WTC11 (cell line): ENCODE data around the gene CHKB. TPM values are rescaled to one million over a fixed set of nuclear protein-coding genes. Genes with fewer than 3 reads are reported as not detected.

Experiments used
- ATAC-seq: fragments of 200-7000 bp; cut with Tn5 transposase; 2 replicates; pipeline ENCODE4 v1.10.0; 2021; ENCODE audit warnings: mild to moderate bottlenecking, moderate library complexity
- CTCF ChIA-PET: fragments of 300-600 bp; sonication (Branson Sonifier 250); formaldehyde crosslinking; loops from one replicate; lab custom pipeline; 2021; ENCODE audit warnings: antibody characterized with exemption; lab: Charles Lee
- POLR2A ChIA-PET: fragments of 350-600 bp; sonication (Branson Sonifier 250); formaldehyde crosslinking; loops from one replicate; lab custom pipeline; 2021; ENCODE audit warnings: antibody characterized with exemption; lab: Charles Lee
- DNase-seq: peaks from one replicate; pipeline ENCODE4 v3.0.0; 2021; ENCODE audit warnings: low spot score
- H3K27ac Mint-ChIP-seq: 2 replicates; pipeline ENCODE4 v1.8.0; 2021; ENCODE audit warnings: mixed read lengths
- H3K27me3 Mint-ChIP-seq: 2 replicates; pipeline ENCODE4 v1.8.0; 2021; ENCODE audit warnings: low read depth, mild to moderate bottlenecking, moderate library complexity, mixed read lengths
- H3K36me3 Mint-ChIP-seq: 2 replicates; pipeline ENCODE4 v1.8.0; 2021; ENCODE audit warnings: mixed read lengths
- H3K4me1 Mint-ChIP-seq: 2 replicates; pipeline ENCODE4 v1.8.0; 2022; ENCODE audit warnings: mixed read lengths
- H3K4me3 Mint-ChIP-seq: 2 replicates; pipeline ENCODE4 v1.8.0; 2021; ENCODE audit warnings: mild to moderate bottlenecking, moderate library complexity, mixed read lengths
- H3K9me3 Mint-ChIP-seq: 2 replicates; pipeline ENCODE4 v1.8.0; 2021; ENCODE audit warnings: mixed read lengths
- ATF3 ChIP-seq: sonication (generic); formaldehyde crosslinking; conservative IDR thresholded peaks from 2 replicates; pipeline ENCODE4 v1.8.1; 2022; ENCODE audit warnings: mild to moderate bottlenecking, missing genetic modification reagents
- CDX4 ChIP-seq: fragments of 250-450 bp; sonication (Bioruptor Pico); IDR thresholded peaks from 2 replicates; pipeline ENCODE4 v1.9.0; 2021; ENCODE audit warnings: moderate library complexity, mild to moderate bottlenecking, inconsistent platforms, borderline replicate concordance
- CREM ChIP-seq: sonication (generic); formaldehyde crosslinking; IDR thresholded peaks from 2 replicates; pipeline ENCODE4 v1.8.1; 2022; ENCODE audit warnings: mild to moderate bottlenecking, missing genetic modification reagents, moderate library complexity
- E2F1 ChIP-seq: sonication (generic); formaldehyde crosslinking; IDR thresholded peaks from 2 replicates; pipeline ENCODE4 v1.8.0; 2022; ENCODE audit warnings: mild to moderate bottlenecking, missing genetic modification reagents
- FOXP1 ChIP-seq: sonication (generic); formaldehyde crosslinking; IDR thresholded peaks from 2 replicates; pipeline ENCODE4 v1.8.0; 2022; ENCODE audit warnings: missing genetic modification reagents, mild to moderate bottlenecking, moderate library complexity, borderline replicate concordance
- HMGXB4 ChIP-seq: sonication (generic); formaldehyde crosslinking; IDR thresholded peaks from 2 replicates; pipeline ENCODE4 v1.8.1; 2023; ENCODE audit warnings: mild to moderate bottlenecking, moderate library complexity, missing genetic modification reagents
- MXD4 ChIP-seq: fragments of 250-450 bp; sonication (Bioruptor Pico); IDR thresholded peaks from 2 replicates; pipeline ENCODE4 v1.8.0; 2021; ENCODE audit warnings: mild to moderate bottlenecking, moderate library complexity, borderline replicate concordance
- NR2C2 ChIP-seq: sonication (generic); formaldehyde crosslinking; IDR thresholded peaks from 2 replicates; pipeline ENCODE4 v1.8.0; 2022; ENCODE audit warnings: mild to moderate bottlenecking, missing genetic modification reagents
- OVOL2 ChIP-seq: fragments of 250-450 bp; sonication (Bioruptor Pico); IDR thresholded peaks from 2 replicates; pipeline ENCODE4 v1.9.0; 2021; ENCODE audit warnings: mild to moderate bottlenecking, borderline replicate concordance
- PRDM15 ChIP-seq: sonication (generic); formaldehyde crosslinking; IDR thresholded peaks from 2 replicates; pipeline ENCODE4 v1.8.0; 2022; ENCODE audit warnings: missing genetic modification reagents
- TEAD4 ChIP-seq: sonication (generic); formaldehyde crosslinking; IDR thresholded peaks from 2 replicates; pipeline ENCODE4 v1.8.0; 2022; ENCODE audit warnings: mild to moderate bottlenecking, missing genetic modification reagents
- ZBTB43 ChIP-seq: sonication (generic); formaldehyde crosslinking; IDR thresholded peaks from 2 replicates; pipeline ENCODE4 v1.8.1; 2023; ENCODE audit warnings: mild to moderate bottlenecking, missing genetic modification reagents
- ZNF138 ChIP-seq: sonication (generic); formaldehyde crosslinking; conservative IDR thresholded peaks from 2 replicates; pipeline ENCODE4 v1.8.1; 2022; ENCODE audit warnings: mild to moderate bottlenecking, moderate library complexity, missing genetic modification reagents
- ZNF671 ChIP-seq: fragments of 250-450 bp; sonication (Bioruptor Pico); IDR thresholded peaks from 2 replicates; pipeline ENCODE4 v1.8.0; 2021; ENCODE audit warnings: mild to moderate bottlenecking
- ZSCAN18 ChIP-seq: fragments of 250-450 bp; sonication (Bioruptor Pico); IDR thresholded peaks from 2 replicates; pipeline ENCODE4 v2.1.2; 2022; ENCODE audit warnings: mild to moderate bottlenecking, moderate library complexity
- total RNA-seq: library from RNA; stranded (reverse); gene quantifications from 3 replicates; pipeline ENCODE4 v1.2.3, GENCODE V29; 2021

The CHKB gene
- total RNA-seq, 1 experiment from 2014 or later: 75.4 TPM

GRCh38 chr22:50584106-50585096 is 1.8 kb upstream of the CHKB start:
- ChIA-PET CTCF (interaction anchor here (1.1 to 1.7 kb wide), 2 partner anchors 57 to 115 kb away, joined by 3 to 6 read pairs; no protein-coding TSS in a partner anchor), POLR2A (no interaction called here)

GRCh38 chr22:50583294-50583861 is 729 bp upstream of the CHKB start:
- ATAC-seq (peak; percentile 3), DNase-seq (no peak)
- ChIA-PET CTCF (interaction anchor here (1.1 to 1.7 kb wide), 6 partner anchors 29 to 116 kb away, joined by 3 to 11 read pairs (median 5); partner anchors contain the start of gene SCO2), POLR2A (interaction anchor here (1.0 to 1.4 kb wide), 2 partner anchors 58 to 76 kb away, joined by 3 to 6 read pairs; partner anchors contain the start of genes LMF2, NCAPH2 and SCO2)
- Mint-ChIP-seq H3K27ac (peak overlapping the region; percentile 87), H3K4me1 (peaks cover 9% of the 10 kb centered on the region), H3K36me3 (peaks cover 7% of the 10 kb centered on the region), H3K4me3 (peak overlapping the region; percentile 97), H3K9me3 (no peaks in the 10 kb centered on the region), H3K27me3 (peaks cover 14% of the 10 kb centered on the region)
- TF ChIP-seq PRDM15 (CRISPR knock-in tag) (no peak), ZBTB43 (CRISPR knock-in tag) (0 out of 2 replicates have a peak, but pooled peaks have one; percentile 1), CREM (CRISPR knock-in tag) (0 out of 2 replicates have a peak, but pooled peaks have one; percentile 59), TEAD4 (no peak), FOXP1 (CRISPR knock-in tag) (no peak), CDX4 (no peak), MXD4 (CRISPR knock-in tag) (no peak), NR2C2 (CRISPR knock-in tag) (no peak)

More at GRCh38 chr22:50584106-50585096, 1.8 kb upstream of the CHKB start:
- H3K4me3 Mint-ChIP-seq: peak overlapping the region; percentile 97
- ATAC-seq: no peak
- H3K9me3 Mint-ChIP-seq: no peaks in the 10 kb centered on the region
- no peak overlapping the region for H3K27ac Mint-ChIP-seq
- H3K36me3 Mint-ChIP-seq: peaks cover 7% of the 10 kb centered on the region
- peaks cover 18% of the 10 kb centered on the region for H3K27me3 Mint-ChIP-seq
- no peak for DNase-seq
- peaks cover 9% of the 10 kb centered on the region for H3K4me1 Mint-ChIP-seq
- no peak for TF ChIP-seq E2F1 (CRISPR knock-in tag)
- no peak for TF ChIP-seq ZNF671 (CRISPR knock-in tag)
- TF ChIP-seq ZSCAN18: no peak
- TF ChIP-seq ZNF138 (CRISPR knock-in tag): no peak
- TF ChIP-seq OVOL2 (CRISPR knock-in tag): no peak
- TF ChIP-seq ATF3 (CRISPR knock-in tag): no peak
- no peak for TF ChIP-seq HMGXB4 (CRISPR knock-in tag)
